ENCODE data around the gene CDKAL1.
"Not testable (repeated sequence)": the region's sequence is repeated elsewhere in the genome, so short reads cannot be mapped to it uniquely, and the experiment has no call there.

The CDKAL1 gene

DNA sequence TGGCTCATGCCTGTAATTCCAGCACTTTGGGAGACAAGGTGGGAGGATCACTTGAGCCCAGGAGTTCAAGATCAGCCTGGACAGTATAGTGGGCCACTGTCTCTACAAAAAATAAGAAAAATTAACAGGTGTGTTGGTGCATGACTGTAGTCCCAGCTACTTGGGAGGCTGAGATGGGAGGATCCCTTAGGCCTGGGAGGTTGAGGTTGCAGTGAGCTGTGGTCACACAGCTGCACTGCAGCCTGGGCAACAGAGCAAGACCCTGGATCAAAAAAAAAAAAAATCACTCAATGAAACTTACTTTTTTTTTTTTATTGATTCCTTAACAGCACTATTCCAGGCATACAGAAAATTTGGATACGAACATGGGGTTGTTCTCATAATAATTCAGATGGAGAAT is 14.0 kb downstream of the CDKAL1 start:
- in situ Hi-C loops (cut with MboI; ENCODE audit: low sequenced_read_pairs, unreplicated experiment), result no loop called here
- DNase-seq (ENCODE audit: low spot score), result no peak
- TF ChIP-seq, protein P1, sequence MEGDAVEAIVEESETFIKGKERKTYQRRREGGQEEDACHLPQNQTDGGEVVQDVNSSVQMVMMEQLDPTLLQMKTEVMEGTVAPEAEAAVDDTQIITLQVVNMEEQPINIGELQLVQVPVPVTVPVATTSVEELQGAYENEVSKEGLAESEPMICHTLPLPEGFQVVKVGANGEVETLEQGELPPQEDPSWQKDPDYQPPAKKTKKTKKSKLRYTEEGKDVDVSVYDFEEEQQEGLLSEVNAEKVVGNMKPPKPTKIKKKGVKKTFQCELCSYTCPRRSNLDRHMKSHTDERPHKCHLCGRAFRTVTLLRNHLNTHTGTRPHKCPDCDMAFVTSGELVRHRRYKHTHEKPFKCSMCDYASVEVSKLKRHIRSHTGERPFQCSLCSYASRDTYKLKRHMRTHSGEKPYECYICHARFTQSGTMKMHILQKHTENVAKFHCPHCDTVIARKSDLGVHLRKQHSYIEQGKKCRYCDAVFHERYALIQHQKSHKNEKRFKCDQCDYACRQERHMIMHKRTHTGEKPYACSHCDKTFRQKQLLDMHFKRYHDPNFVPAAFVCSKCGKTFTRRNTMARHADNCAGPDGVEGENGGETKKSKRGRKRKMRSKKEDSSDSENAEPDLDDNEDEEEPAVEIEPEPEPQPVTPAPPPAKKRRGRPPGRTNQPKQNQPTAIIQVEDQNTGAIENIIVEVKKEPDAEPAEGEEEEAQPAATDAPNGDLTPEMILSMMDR (IDR thresholded peaks at IDR 0.05; ENCODE audit: borderline replicate concordance, control extremely low read depth, extremely low read depth, insufficient read depth, missing control alignments), result no peak

DNA sequence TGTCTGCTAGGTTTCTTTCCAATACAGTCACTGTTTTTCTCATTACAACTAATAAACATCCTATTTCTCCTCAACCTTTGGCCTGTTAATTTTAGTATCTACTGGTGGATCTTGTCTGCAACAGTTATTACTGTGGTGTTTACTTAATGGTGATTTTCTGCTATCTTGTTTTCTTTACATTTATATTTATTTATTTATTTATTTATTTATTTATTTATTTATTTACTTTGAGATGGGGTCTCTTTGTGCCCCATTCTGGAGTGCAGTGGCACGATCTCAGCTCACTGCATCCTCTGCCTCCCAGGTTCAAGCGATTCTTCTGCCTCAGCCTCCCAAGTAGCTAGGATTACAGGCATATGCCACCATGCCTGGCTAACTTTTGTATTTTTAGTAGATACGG is 15.1 kb downstream of the CDKAL1 start:
- in situ Hi-C loops (cut with MboI; ENCODE audit: low sequenced_read_pairs, unreplicated experiment); DNase-seq (ENCODE audit: low spot score): not testable (repeated sequence)

DNA sequence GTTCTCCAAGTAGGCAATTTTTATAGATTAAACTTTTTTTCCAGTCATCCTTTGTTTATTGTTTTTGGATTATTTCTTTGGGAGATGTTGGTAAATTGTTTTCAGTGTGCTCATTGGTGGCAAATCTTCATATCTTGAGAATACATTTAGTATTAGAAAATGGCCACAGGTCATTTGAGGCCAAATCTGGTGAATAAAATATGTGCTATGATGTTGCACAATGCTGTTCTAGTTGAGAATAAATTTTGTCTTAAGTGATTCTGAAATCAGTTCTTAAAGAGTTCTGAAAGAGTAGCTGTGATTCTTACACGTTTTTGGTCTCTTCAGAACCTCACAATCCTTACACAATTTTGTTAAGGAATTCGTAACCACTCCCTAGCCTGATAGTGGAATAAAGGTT is 20.1 kb downstream of the CDKAL1 start:
- in situ Hi-C loops (cut with MboI; ENCODE audit: low sequenced_read_pairs, unreplicated experiment), result loop anchor here (25.0 kb wide), 2 partner anchors 658 to 1383 kb away; no protein-coding TSS in a partner anchor
- DNase-seq (ENCODE audit: low spot score), result no peak
- TF ChIP-seq, protein P1 (IDR thresholded peaks at IDR 0.05; ENCODE audit: borderline replicate concordance, control extremely low read depth, extremely low read depth, insufficient read depth, missing control alignments), result no peak

DNA sequence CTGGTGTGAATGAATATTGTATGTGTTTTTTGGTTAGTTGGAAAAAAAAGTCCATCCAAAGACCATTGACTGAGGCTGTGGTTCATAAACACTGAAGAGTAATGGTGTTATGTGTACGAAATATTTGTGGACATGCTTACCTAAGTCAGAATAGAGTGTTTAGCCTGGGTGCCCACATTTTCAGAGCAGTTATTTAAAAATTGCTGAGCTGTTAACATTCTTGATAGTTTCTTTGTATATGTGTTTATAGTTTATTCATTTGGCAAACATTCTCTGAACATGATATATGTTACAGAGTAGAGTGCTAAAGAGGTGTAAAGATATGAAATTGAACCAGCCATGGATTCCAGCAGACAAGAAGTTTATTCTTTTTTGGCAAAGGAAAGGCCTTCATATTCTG is 20.6 kb downstream of the CDKAL1 start:
- in situ Hi-C loops (cut with MboI; ENCODE audit: low sequenced_read_pairs, unreplicated experiment), result loop anchor here (25.0 kb wide), 2 partner anchors 657 to 1382 kb away; no protein-coding TSS in a partner anchor

DNA sequence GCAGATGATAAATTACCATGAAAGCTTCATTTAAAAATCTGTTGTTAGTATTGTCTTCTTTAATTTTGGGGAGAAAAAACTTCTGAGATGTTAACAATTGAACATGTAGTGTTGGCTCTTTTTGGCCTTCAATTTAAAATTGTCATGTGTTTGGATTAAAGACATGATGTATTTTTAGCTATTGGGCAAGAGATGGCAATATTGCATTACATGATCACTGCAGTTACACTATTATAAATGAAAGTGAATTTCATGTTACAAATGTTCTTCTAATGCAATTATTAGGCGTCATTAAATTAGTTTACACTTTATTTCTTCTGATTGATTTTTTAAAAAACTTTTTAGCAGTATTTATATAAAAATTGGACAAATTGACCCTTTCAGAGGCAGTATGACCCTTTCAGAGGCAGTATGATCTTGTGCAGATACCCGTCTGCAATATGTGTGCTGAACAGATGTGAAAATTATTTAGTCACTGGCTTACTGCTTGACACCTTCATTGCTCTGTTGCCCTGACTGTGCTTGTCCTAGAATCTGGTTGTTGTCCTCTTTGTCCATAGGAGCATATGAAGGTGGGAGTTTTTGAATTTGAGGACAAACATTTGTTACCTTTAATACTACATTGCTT is 25.8 kb downstream of the CDKAL1 start:
- in situ Hi-C loops (cut with MboI; ENCODE audit: low sequenced_read_pairs, unreplicated experiment), result loop anchor here (10.0 to 25.0 kb wide), 3 partner anchors 652 to 1377 kb away; no protein-coding TSS in a partner anchor
- TF ChIP-seq, protein P1 (IDR thresholded peaks at IDR 0.05; ENCODE audit: borderline replicate concordance, control extremely low read depth, extremely low read depth, insufficient read depth, missing control alignments), result no peak
- DNase-seq (ENCODE audit: low spot score), result no peak

More for the DNA sequence above, 20.6 kb downstream of the CDKAL1 start:
- TF ChIP-seq, protein P1 (IDR thresholded peaks at IDR 0.05; ENCODE audit: borderline replicate concordance, control extremely low read depth, extremely low read depth, insufficient read depth, missing control alignments), result no peak
- DNase-seq (ENCODE audit: low spot score), result no peak

DNA sequence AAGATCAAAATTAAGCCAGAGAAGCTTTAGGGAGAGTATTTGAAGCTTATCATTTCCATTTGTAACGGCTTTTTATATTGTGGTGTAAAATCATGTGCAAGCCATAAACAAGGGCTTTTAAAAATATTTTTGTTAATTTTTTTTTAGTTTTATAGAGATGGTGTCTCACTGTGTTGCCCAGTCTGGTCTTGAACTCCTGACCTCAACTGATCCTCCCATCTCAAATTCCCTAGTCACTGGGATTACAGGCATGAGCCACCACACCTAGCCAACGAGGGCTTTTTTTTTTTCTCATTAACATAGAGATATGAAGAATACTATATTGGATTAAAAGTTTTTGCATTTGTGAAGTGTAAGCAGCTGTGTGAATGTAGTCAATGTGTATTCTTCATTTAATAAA is 29.1 kb downstream of the CDKAL1 start:
- DNase-seq (ENCODE audit: low spot score), result no peak
- TF ChIP-seq, protein P1 (IDR thresholded peaks at IDR 0.05; ENCODE audit: borderline replicate concordance, control extremely low read depth, extremely low read depth, insufficient read depth, missing control alignments), result no peak
- in situ Hi-C loops (cut with MboI; ENCODE audit: low sequenced_read_pairs, unreplicated experiment), result loop anchor here (10.0 to 25.0 kb wide), 3 partner anchors 649 to 1374 kb away; no protein-coding TSS in a partner anchor

DNA sequence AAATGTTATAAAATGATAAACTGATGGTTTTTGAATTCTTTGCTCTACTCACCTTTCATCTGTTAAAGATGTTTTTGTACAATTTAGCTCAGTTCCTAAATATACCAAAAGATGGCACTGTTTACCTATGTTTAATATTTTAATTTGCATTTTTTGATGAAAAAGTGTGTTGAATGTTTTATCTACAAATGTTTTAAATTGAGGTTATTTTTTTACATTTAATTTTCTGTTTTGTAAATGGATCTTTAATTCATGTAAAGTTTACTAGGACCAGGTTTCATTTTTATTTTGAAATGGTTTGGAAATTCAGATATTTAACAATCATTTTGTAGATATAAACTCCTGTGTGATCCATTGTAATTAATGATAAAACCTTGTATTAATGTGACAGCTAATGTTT is 30.0 kb downstream of the CDKAL1 start:
- TF ChIP-seq, protein P1 (IDR thresholded peaks at IDR 0.05; ENCODE audit: borderline replicate concordance, control extremely low read depth, extremely low read depth, insufficient read depth, missing control alignments), result no peak
- DNase-seq (ENCODE audit: low spot score), result peak; percentile 36
- in situ Hi-C loops (cut with MboI; ENCODE audit: low sequenced_read_pairs, unreplicated experiment), result loop anchor here (10.0 to 25.0 kb wide), 3 partner anchors 648 to 1373 kb away; no protein-coding TSS in a partner anchor
